Loucy (cell line): ENCODE measurements around the gene PPP2R5B.
A peak's percentile ranks its signal among the peaks of the same experiment; 100 is the strongest.

Experiments
- H2AFZ ChIP-seq: fragments of 200-600 bp; sonication (generic); 2 replicates; pipeline ENCODE4 v1.6.0; 2016; ENCODE audit warnings: antibody characterized with exemption, mild to moderate bottlenecking, low read length, moderate library complexity
- H3F3A ChIP-seq: fragments of 200-600 bp; 2 replicates; pipeline ENCODE4 v1.6.0; 2016; ENCODE audit warnings: antibody characterized with exemption, low read depth, mild to moderate bottlenecking
- H3K27me3 ChIP-seq: fragments of 200-600 bp; sonication (generic); 2 replicates; pipeline ENCODE4 v1.6.1; 2014; ENCODE audit warnings: low read length, mild to moderate bottlenecking; ENCODE audit not compliant: insufficient read depth, poor library complexity, severe bottlenecking
- H3K36me3 ChIP-seq: fragments of 200-600 bp; sonication (generic); 2 replicates; pipeline ENCODE4 v1.6.1; 2016; ENCODE audit warnings: low read length; ENCODE audit not compliant: insufficient read depth
- H3K4me1 ChIP-seq: fragments of 200-600 bp; sonication (generic); 2 replicates; pipeline ENCODE4 v1.5.1; 2014; ENCODE audit warnings: low read length, mild to moderate bottlenecking; ENCODE audit not compliant: insufficient read depth, poor library complexity, severe bottlenecking
- H3K4me2 ChIP-seq: fragments of 200-600 bp; sonication (generic); 2 replicates; pipeline ENCODE4 v1.6.0; 2014; ENCODE audit warnings: antibody characterized with exemption, low read length, low read depth, mild to moderate bottlenecking; ENCODE audit not compliant: poor library complexity, severe bottlenecking
- H3K4me3 ChIP-seq: fragments of 200-600 bp; sonication (generic); 2 replicates; pipeline ENCODE4 v1.5.1; 2014; ENCODE audit warnings: low read length, mild to moderate bottlenecking, mixed read lengths; ENCODE audit not compliant: poor library complexity, severe bottlenecking
- H3K79me2 ChIP-seq: fragments of 200-600 bp; sonication (generic); 2 replicates; pipeline ENCODE4 v1.6.1; 2014; ENCODE audit warnings: low read length; ENCODE audit not compliant: insufficient read depth
- H3K9ac ChIP-seq: fragments of 200-600 bp; sonication (generic); 2 replicates; pipeline ENCODE4 v1.6.0; 2014; ENCODE audit warnings: mild to moderate bottlenecking, low read depth, low read length, moderate library complexity; ENCODE audit not compliant: poor library complexity, severe bottlenecking
- H3K9me2 ChIP-seq: fragments of 200-600 bp; sonication (generic); replicated peaks from 2 replicates; pipeline ENCODE4 v1.6.1; 2016; ENCODE audit warnings: low read depth, low read length, mixed read lengths
- H3K9me3 ChIP-seq: fragments of 200-600 bp; sonication (generic); 2 replicates; pipeline ENCODE4 v1.6.1; 2014; ENCODE audit warnings: mild to moderate bottlenecking, antibody characterized with exemption, low read length, low read depth; ENCODE audit not compliant: insufficient read depth
- H4K20me1 ChIP-seq: fragments of 200-600 bp; sonication (generic); 2 replicates; pipeline ENCODE4 v1.6.0; 2014; ENCODE audit warnings: antibody characterized with exemption, low read length, mild to moderate bottlenecking; ENCODE audit not compliant: insufficient read depth, poor library complexity, severe bottlenecking
- CTCF ChIP-seq: fragments of 200-600 bp; sonication (generic); conservative IDR thresholded peaks from 2 replicates; pipeline ENCODE4 v1.5.1; 2014; ENCODE audit warnings: mild to moderate bottlenecking, antibody characterized with exemption, low read length
- EZH2phosphoT487 ChIP-seq: fragments of 200-600 bp; IDR thresholded peaks from 2 replicates; pipeline ENCODE4 v1.6.1; 2018; ENCODE audit warnings: antibody characterized with exemption, mild to moderate bottlenecking, moderate library complexity, borderline replicate concordance

PPP2R5B gene

GRCh38 chr11:64878494-64879243, 45.8 kb upstream of the PPP2R5B start, which contains the start of gene EHD1:
Gene EHD1, minus strand, starts transcription at chr11:64878621. Its CDS starts 157 bp downstream, at chr11:64878464.
- no peaks in the 10 kb centered on the region for H3K36me3 ChIP-seq
- H3K9me3 ChIP-seq: no peaks in the 10 kb centered on the region
- H3K4me2 ChIP-seq: peak within 1 kb of the TSS; percentile 99
- 0 out of 2 replicates have a peak, but pooled peaks cover 3% of the 10 kb centered on the region for H3F3A ChIP-seq
- peak within 1 kb of the TSS; percentile 80 for H2AFZ ChIP-seq
- peaks cover 44% of the 10 kb centered on the region for H3K4me1 ChIP-seq
- no peaks in the 10 kb centered on the region for H3K9me2 ChIP-seq
- peaks cover 50% of the 10 kb centered on the region for H3K79me2 ChIP-seq
- H3K4me3 ChIP-seq: peak within 1 kb of the TSS; percentile 100
- peaks cover 20% of the 10 kb centered on the region for H4K20me1 ChIP-seq
- H3K27me3 ChIP-seq: no peaks in the 10 kb centered on the region
- TF ChIP-seq EZH2phosphoT487: no peak
- TF ChIP-seq CTCF: peak; percentile 61
- H3K9ac ChIP-seq: peak within 1 kb of the TSS; percentile 96

- peaks cover 47% of the 10 kb centered on the region for H3K79me2 ChIP-seq
- TF ChIP-seq EZH2phosphoT487: no peak
- TF ChIP-seq CTCF: no peak
- peaks cover 20% of the 10 kb centered on the region for H4K20me1 ChIP-seq
- H3K36me3 ChIP-seq: no peaks in the 10 kb centered on the region
- H3K27me3 ChIP-seq: no peaks in the 10 kb centered on the region
- H3K9me3 ChIP-seq: no peaks in the 10 kb centered on the region
- no peaks in the 10 kb centered on the region for H3K9me2 ChIP-seq
- H2AFZ ChIP-seq: peak overlapping the region; percentile 80
- H3F3A ChIP-seq: 0 out of 2 replicates have a peak, but pooled peaks cover 3% of the 10 kb centered on the region
- H3K4me2 ChIP-seq: peak overlapping the region; percentile 99
- H3K9ac ChIP-seq: peak overlapping the region; percentile 96
- H3K4me1 ChIP-seq: peaks cover 44% of the 10 kb centered on the region
- peak overlapping the region; percentile 100 for H3K4me3 ChIP-seq
Observed at GRCh38 chr11:64879244-64879900, 45.1 kb upstream of the PPP2R5B start.

GRCh38 chr11:64880240-64881001, 44.1 kb upstream of the PPP2R5B start:
- H3K4me1 ChIP-seq: peaks cover 39% of the 10 kb centered on the region
- H4K20me1 ChIP-seq: peaks cover 19% of the 10 kb centered on the region
- peak overlapping the region; percentile 96 for H3K9ac ChIP-seq
- 0 out of 2 replicates have a peak, but pooled peaks cover 3% of the 10 kb centered on the region for H3F3A ChIP-seq
- no peaks in the 10 kb centered on the region for H3K9me3 ChIP-seq
- H3K4me2 ChIP-seq: no peak overlapping the region
- TF ChIP-seq CTCF (no peak), EZH2phosphoT487 (no peak)
- no peaks in the 10 kb centered on the region for H3K9me2 ChIP-seq
- H3K36me3 ChIP-seq: no peaks in the 10 kb centered on the region
- H3K4me3 ChIP-seq: no peak overlapping the region
- no peak overlapping the region for H2AFZ ChIP-seq
- H3K79me2 ChIP-seq: peaks cover 37% of the 10 kb centered on the region
- no peaks in the 10 kb centered on the region for H3K27me3 ChIP-seq
